ENCODE data around the gene DBF4B.
"Not testable (repeated sequence)": the region's sequence is repeated elsewhere in the genome, so short reads cannot be mapped to it uniquely, and the experiment has no call there.

Gene DBF4B

GRCh38 chr17:44749076-44749979 lies 40.9 kb downstream of the DBF4B start:
- H3K4me3 ChIP-seq (ENCODE audit: low read depth, low read length): no peak overlapping the region
- no peak for TF ChIP-seq CTCF (IDR thresholded peaks at IDR 0.05; ENCODE audit: insufficient read depth, low read depth, low read length, missing control alignments)
- DNase-seq (ENCODE audit: low read depth): no peak

- H3K4me3 ChIP-seq (ENCODE audit: low read depth, low read length): no peak overlapping the region
- TF ChIP-seq CTCF (IDR thresholded peaks at IDR 0.05; ENCODE audit: insufficient read depth, low read depth, low read length, missing control alignments): no peak
- DNase-seq (ENCODE audit: low read depth): no peak
Observed at GRCh38 chr17:44749980-44750318, 41.5 kb downstream of the DBF4B start.

DNA sequence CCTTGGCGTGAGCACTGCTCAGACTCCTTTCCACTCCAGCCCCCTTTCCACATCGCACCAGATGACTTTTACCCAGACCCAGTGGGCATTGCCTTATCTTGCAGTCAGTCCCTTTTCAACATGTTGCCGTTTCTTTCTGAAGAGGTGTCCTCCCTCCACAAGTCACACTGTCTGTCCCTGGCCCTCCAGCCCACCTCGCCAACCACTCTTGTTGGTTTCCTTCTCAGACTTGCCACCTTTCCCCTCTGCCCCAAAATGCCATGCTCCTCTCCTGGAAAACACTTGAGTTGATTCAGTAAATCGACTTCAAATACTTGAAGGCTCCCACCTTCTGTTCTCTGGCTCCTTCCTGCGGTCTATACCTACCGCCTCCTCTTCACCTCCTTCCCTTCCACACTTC lies 42.9 kb downstream of the DBF4B start:
- no peak overlapping the region for H3K4me3 ChIP-seq (ENCODE audit: low read depth, low read length)
- no peak for TF ChIP-seq CTCF (IDR thresholded peaks at IDR 0.05; ENCODE audit: insufficient read depth, low read depth, low read length, missing control alignments)
- DNase-seq (ENCODE audit: low read depth): no peak

DNA sequence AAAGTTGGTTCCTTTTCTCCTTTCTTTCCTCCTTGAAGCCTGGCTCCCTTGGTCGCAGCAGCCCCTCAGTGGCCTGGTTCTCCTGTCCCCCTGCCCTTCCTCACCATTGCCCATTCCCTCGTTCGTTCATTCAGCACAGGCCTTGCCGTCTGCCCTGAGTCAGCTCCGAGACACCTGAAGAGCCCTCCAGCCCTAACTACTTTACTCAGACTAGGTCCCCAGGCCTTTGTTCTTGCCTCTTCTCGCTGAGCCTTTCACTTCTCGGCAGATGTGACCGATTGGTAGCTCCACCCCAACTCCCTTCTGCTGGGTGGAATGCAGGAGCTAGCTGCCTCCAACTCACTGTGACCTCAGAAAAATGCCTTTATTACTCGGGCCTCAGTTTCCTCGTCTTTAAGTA lies 43.3 kb downstream of the DBF4B start:
- no peak for DNase-seq (ENCODE audit: low read depth)
- no peak for TF ChIP-seq CTCF (IDR thresholded peaks at IDR 0.05; ENCODE audit: insufficient read depth, low read depth, low read length, missing control alignments)

GRCh38 chr17:44752953-44753861 lies 44.7 kb downstream of the DBF4B start:
- no peak overlapping the region for H3K4me3 ChIP-seq (ENCODE audit: low read depth, low read length)
- no peak for DNase-seq (ENCODE audit: low read depth)
- TF ChIP-seq CTCF (IDR thresholded peaks at IDR 0.05; ENCODE audit: insufficient read depth, low read depth, low read length, missing control alignments): no peak

More for the DNA sequence above, 43.3 kb downstream of the DBF4B start:
- no peak overlapping the region for H3K4me3 ChIP-seq (ENCODE audit: low read depth, low read length)

DNA sequence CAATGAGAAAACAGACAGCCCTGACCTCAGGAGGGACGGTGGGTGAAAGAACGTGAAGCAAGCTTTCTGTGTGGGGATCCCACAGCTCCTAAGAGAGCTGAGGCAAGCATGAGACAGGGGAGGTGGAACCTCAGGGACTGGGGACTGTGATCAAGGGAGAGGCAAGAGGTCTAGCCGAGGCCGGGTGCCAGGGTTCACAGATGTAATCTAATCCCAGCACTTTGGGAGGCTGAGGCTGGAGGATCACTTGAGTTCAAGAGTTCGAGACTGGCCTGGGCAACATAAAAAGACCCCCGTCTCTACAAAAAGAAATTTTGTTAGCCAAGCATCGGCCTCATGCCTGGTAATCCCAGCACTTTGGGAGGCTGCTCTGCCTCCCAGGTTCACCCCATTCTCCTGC lies 45.8 kb downstream of the DBF4B start:
- no peak overlapping the region for H3K4me3 ChIP-seq (ENCODE audit: low read depth, low read length)
- no peak for TF ChIP-seq CTCF (IDR thresholded peaks at IDR 0.05; ENCODE audit: insufficient read depth, low read depth, low read length, missing control alignments)
- no peak for DNase-seq (ENCODE audit: low read depth)

DNA sequence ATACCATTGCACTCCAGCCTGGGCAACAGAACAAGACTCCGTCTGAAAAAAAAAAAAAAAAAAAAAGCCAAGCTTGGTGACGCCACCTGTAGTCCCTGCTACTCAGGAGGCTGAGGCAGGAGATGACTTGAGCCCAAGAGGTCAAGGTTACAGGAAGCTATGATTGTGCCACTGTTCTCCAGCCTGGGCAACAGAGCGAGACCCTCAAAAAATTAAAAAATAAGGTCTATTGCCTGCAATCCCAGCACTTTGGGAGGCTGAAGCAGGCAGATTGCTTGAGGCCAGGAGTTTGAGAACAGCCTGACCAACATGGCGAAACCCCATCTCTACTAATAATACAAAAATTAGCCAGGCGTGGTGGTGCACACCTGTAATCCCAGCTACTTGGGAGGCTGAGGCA lies 46.7 kb downstream of the DBF4B start:
- not testable (repeated sequence) for H3K4me3 ChIP-seq (ENCODE audit: low read depth, low read length); DNase-seq (ENCODE audit: low read depth)

Data from GM12865 (cell line).